ENCODE data around the gene PODNL1.
A peak's percentile ranks its signal among the peaks of the same experiment; 100 is the strongest.

The PODNL1 gene

DNA sequence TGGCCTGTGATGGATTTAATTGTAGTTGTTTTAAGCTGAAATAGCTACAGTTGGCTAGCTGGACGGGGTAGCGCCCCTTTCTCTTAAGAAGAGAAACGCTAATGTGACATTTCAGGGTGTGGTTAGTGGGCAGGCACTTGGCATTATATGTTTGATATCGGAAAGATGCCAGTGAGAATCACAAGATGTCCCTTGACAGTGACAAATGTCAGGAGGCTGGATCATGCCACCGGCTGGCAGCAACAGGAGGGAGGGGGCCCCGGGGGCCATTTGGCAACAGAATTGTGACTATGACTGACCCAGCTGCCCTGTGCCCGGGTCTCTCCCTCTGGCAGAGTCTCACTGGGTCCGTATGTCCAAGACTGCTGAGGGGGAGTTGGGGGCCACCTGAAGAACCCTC lies 18.8 kb upstream of the PODNL1 start:
- no peak for DNase-seq (ENCODE audit: low spot score)

DNA sequence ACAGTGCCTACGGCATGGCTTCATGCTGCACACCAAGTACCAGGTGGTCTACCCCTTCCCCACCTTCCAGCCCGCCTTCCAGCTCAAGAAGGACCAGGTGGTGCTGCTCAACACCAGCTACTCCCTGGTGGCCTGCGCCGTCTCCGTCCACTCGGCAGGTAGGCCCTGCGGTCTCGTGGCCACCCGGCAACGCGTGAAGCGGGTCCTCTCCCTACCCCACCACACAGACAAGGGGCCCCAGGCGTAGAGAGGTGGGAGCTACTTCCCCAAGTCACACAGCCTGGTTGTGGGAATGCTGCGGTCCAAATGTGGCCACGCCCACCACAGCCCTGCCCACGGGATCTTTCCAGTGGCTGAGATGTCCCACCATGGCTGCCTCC lies 18.1 kb upstream of the PODNL1 start:
- DNase-seq (ENCODE audit: low spot score) = no peak

DNA sequence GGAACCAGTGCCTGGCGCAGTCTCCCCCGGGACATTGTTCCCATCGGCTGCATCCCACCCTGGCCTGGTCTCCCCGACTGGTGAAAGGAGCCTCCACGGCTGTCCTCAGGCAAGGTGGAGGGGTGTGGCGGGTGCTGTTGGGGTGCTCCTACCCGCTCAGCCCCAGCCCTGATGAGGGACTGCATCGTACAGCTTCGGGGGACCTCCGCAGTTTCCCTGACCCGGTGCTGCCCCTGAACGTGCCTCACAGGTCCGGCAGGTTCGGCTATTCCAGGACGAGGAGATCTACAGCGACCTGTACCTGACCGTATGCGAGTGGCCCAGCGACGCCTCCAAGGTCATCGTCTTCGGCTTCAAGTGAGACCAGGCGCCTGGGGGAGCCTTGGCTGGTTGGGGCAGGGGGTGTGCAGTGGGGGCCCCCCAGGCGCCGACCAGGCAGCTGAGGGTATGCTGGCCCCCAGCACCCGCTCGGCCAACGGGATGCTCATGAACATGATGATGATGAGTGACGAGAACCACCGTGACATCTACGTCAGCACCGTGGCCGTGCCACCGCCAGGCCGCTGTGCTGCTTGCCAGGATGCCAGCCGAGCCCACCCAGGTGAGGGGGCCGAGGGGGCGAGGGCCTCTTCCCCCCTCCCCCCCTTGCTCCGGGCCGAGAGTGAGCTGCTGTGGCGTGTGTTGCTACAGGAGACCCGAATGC lies 17.6 kb upstream of the PODNL1 start:
- DNase-seq (ENCODE audit: low spot score) = no peak

DNA sequence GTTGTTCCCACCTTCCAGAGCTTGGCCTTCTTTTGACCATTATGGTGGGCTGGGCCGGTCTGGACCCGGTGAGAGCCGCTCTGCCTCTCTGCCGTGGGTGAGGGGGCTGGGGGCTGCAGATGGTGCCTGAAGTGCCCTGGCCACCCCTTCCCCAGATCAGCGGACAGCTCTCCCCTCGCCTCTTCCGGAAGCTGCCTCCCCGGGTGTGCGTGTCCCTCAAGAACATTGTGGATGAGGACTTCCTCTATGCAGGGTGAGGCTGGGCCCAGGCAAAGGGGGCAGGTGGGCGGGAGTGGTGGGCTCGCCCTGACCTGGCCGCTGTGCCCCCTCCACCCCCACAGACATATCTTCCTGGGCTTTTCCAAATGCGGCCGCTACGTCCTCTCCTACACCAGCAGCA lies 16.0 kb upstream of the PODNL1 start:
- no peak for DNase-seq (ENCODE audit: low spot score)

- DNase-seq (ENCODE audit: low spot score) = peak; percentile 90
Observed at GRCh38 chr19:13952931-13953531, 14.8 kb upstream of the PODNL1 start.

- peak; percentile 100 for DNase-seq (ENCODE audit: low spot score)
Observed at GRCh38 chr19:13952154-13952930, 14.1 kb upstream of the PODNL1 start, which contains the start of gene DCAF15. Gene DCAF15, plus strand, starts transcription at chr19:13952509. Its CDS starts 4 bp downstream, at chr19:13952513.

DNA sequence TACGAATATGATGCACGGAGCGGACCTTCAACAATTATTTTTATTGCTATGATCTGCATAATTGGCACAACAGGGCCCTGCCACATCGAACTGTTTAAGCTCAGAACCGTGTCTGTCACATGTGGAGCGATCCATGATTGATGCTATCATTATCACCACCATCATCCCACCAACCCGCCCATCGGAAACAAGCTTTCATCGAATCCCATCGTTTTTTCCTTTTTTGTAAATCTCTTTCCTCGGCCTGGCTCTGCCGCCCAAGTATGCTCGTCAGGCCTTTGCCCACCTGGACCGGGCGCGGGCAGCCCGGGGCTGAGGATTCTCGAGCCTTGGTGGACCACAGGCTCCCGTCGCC lies 13.6 kb upstream of the PODNL1 start:
- DNase-seq (ENCODE audit: low spot score) = no peak

DNA sequence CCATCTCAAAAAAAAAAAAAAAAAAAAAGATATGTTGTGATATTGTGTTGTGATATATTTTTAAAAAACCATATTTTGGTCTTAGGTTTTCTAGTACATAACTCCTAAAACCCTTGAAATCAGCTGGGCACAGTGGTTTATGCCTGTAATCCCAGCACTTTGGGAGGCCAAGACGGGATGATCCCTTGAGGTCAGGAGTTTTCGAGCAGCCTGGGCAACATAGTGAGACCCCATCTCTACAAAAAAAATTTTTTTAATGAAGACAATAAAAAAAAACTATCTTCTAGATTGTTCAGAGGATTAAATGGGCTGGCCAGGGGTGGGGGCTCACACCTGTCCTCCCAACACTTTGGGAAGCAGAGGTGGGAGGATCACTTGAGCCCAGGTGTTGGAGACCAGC lies 12.8 kb upstream of the PODNL1 start:
- DNase-seq (ENCODE audit: low spot score) = no peak

- DNase-seq (ENCODE audit: low spot score) = no peak
Observed at GRCh38 chr19:13946414-13946813, 8.2 kb upstream of the PODNL1 start.

DNA sequence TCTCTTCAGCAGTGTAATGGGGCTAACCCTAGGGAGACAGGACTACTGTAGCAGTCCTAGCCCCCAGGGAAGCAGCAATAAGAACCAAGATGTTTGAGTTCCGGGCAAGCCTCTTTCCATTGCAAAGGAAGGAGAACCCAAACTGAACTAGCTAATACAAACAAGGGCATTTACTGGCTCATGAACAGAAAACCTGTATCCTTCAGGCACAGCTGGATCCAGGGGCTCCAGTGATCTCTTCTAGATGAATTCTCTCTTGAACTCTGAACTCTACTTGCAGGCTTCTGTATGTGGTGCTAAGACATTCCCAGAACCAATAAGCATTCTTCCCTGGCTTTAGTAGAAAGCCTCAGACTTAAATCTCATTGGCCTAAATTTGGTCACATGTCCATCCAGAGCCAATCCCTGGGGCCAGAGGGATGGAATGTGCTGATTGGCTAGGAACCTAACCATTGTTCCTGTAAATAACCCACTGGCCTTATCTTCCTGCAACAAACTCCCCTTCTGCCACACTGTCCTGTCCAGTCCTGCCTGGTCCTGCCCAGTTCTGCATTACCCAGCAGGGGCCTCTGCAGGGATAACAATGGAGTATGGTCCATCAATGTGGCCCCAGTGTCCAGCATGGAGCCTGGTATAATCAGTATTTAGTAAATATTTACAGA lies 3.9 kb upstream of the PODNL1 start:
- DNase-seq (ENCODE audit: low spot score) = no peak

- DNase-seq (ENCODE audit: low spot score) = no peak
Observed at GRCh38 chr19:13937479-13938300, 527 bp downstream of the PODNL1 start.

DNA sequence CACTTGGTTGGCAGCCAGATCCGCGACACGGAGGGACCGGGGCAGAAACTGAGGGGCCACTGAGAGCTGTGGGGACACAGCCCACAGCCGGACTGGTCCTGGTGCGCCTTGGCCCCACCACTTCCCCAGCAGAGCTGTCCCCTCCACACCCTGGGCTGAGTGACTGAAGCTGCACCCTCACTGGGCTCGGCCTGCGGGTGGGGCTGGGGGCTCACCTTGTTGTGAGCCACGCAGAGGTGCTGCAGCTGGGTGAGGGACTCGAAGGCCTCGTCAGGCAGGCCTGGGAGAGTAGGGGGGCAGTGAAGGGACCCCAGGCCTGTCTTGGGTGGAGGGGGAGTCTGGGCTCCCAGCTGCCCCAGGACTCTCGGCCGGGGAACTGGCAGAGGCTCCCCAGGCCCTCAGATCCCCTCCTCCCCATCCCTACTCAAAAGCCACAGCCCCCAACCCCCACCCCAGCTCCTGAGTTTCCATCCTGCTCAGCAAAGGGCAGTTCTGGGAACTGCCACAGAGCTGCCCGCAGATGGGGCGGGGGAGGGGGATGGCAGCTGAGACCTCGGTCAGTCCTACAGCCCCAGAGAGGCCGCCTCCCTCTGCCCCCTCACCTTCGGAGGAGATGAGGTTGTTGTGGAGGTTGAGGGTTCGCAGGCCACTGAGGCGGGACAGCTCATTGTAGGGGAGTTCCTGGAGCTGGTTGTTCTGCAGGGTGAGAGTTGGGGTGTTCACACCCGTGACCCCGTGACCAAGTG lies 2.3 kb downstream of the PODNL1 start:
- no peak for DNase-seq (ENCODE audit: low spot score)

GRCh38 chr19:13934785-13935109 lies 3.5 kb downstream of the PODNL1 start:
- DNase-seq (ENCODE audit: low spot score) = no peak

DNA sequence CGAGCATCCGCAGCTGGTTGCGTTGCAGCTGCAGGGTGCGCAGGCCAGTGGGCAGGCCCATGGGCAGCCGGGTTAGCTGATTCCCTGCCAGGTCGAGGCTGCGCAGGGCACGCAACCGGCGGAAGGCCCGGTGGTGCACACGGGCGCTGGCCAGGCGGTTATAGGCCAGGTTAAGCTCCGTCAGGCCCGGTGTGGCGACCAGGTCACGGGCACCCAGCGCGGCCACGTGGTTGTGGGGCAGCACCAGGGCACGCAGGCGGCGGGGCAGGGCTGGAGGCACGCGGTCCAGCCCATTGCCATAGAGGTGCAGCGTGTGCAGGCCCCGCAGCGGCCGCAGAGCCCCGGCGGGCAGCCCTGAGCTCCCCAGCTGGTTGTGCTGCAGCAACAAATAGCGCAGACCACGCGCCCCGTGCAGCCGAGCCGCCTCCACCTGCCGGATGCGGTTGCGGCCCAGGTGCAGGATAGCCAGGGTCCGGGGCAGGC lies 5.3 kb downstream of the PODNL1 start:
- no peak for DNase-seq (ENCODE audit: low spot score)

- DNase-seq (ENCODE audit: low spot score) = no peak
Observed at GRCh38 chr19:13932149-13932637, 6.0 kb downstream of the PODNL1 start.

GRCh38 chr19:13931391-13932148 lies 6.6 kb downstream of the PODNL1 start:
- DNase-seq (ENCODE audit: low spot score) = no peak

GRCh38 chr19:13930402-13930801 lies 7.8 kb downstream of the PODNL1 start:
- no peak for DNase-seq (ENCODE audit: low spot score)

- no peak for DNase-seq (ENCODE audit: low spot score)
Observed at GRCh38 chr19:13929956-13930355, 8.3 kb downstream of the PODNL1 start.

DNA sequence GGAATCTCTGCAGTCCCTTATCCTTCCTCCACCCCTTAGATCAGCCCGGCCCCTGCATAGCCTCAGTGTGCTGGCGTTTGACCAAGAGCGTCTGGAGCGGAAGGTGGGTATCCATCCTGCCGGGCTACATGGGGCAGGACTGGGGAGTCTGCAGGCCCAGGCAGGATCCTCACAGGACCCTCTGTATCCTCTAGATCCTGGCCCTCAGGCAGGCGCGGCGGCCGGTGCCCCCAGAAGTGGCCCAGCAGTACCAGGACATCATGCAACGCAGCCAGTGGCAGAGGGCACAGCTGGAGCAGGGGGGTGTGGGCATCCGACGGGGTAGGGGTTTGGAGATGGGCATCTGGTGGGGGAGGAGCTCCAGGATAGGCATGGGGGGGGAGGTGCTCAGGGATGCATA lies 8.9 kb downstream of the PODNL1 start:
- DNase-seq (ENCODE audit: low spot score) = peak; percentile 14

DNA sequence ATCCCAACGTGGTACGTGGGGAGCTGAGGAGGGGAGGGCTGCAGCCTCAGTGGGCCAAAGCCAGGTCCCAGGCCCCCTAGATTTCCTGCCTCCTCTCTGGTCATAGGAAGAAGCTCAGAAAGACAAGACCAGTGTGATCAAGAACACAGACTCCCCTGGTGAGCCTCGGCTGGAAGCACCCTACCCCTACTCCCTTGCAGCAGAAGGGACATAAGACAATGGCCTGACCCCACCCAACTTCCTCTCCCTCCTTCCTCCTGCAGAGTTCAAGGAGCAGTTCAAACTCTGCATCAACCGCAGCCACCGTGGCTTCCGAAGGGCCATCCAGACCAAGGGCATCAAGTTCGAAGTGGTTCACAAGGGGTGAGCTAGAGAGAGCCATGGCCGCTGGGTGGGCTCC lies 11.5 kb downstream of the PODNL1 start:
- DNase-seq (ENCODE audit: low spot score) = no peak

All from AG08396 (cell line).